Mesendoderm (in vitro differentiated cells): ENCODE results near the gene NEMP2.
"Not testable (repeated sequence)": the region's sequence is repeated elsewhere in the genome, so short reads cannot be mapped to it uniquely, and the experiment has no call there.

Experiments used
- DNase-seq: peaks from one replicate; pipeline ENCODE4 v3.0.0; 2013
- H2AK5ac ChIP-seq: 2 replicates; pipeline ENCODE4 v1.6.1; 2013; ENCODE audit warnings: low read length, inconsistent platforms
- H2BK120ac ChIP-seq: 2 replicates; pipeline ENCODE4 v1.6.1; 2013; ENCODE audit warnings: low read depth, mild to moderate bottlenecking, low read length, moderate library complexity, mixed read lengths
- H2BK15ac ChIP-seq: replicated peaks from 2 replicates; pipeline ENCODE4 v1.6.1; 2013; ENCODE audit warnings: low read depth, mild to moderate bottlenecking, moderate library complexity
- H2BK5ac ChIP-seq: 2 replicates; pipeline ENCODE4 v1.6.1; 2013; ENCODE audit warnings: low read length, inconsistent platforms
- H3K18ac ChIP-seq: 2 replicates; pipeline ENCODE4 v1.6.1; 2013; ENCODE audit warnings: mild to moderate bottlenecking, low read length, mixed read lengths
- H3K23ac ChIP-seq: one replicate; pipeline ENCODE4 v1.6.1; 2013; ENCODE audit warnings: low read length
- H3K27ac ChIP-seq: 2 replicates; pipeline ENCODE4 v1.5.1; 2013; ENCODE audit warnings: low read depth, mild to moderate bottlenecking, inconsistent platforms, low read length, moderate library complexity
- H3K27me3 ChIP-seq: 2 replicates; pipeline ENCODE4 v1.6.1; 2013; ENCODE audit warnings: low read length, control low read depth, mild to moderate bottlenecking, inconsistent platforms; ENCODE audit not compliant: insufficient read depth, poor library complexity
- H3K36me3 ChIP-seq: 2 replicates; pipeline ENCODE4 v1.6.1; 2013; ENCODE audit warnings: low read length, inconsistent platforms; ENCODE audit not compliant: control insufficient read depth, insufficient read depth
- H3K4ac ChIP-seq: one replicate; pipeline ENCODE4 v1.6.1; 2013; ENCODE audit warnings: low read depth, mild to moderate bottlenecking, low read length, moderate library complexity
- H3K4me1 ChIP-seq: 2 replicates; pipeline ENCODE4 v1.6.1; 2013; ENCODE audit warnings: low read depth, low read length, inconsistent platforms; ENCODE audit not compliant: control insufficient read depth
- H3K4me2 ChIP-seq: 2 replicates; pipeline ENCODE4 v1.6.1; 2013; ENCODE audit warnings: low read length
- H3K4me3 ChIP-seq: 2 replicates; pipeline ENCODE4 v1.5.1; 2013; ENCODE audit warnings: mild to moderate bottlenecking, low read length
- H3K56ac ChIP-seq: one replicate; pipeline ENCODE4 v1.6.1; 2013; ENCODE audit warnings: low read length
- H3K79me1 ChIP-seq: 2 replicates; pipeline ENCODE4 v1.6.1; 2013; ENCODE audit warnings: low read length, inconsistent platforms
- H3K79me2 ChIP-seq: 2 replicates; pipeline ENCODE4 v1.6.1; 2013; ENCODE audit warnings: mild to moderate bottlenecking, low read length; ENCODE audit not compliant: control insufficient read depth, insufficient read depth
- H3K9ac ChIP-seq: 2 replicates; pipeline ENCODE4 v1.6.1; 2013; ENCODE audit warnings: low read length, inconsistent platforms
- H4K5ac ChIP-seq: one replicate; pipeline ENCODE4 v1.6.1; 2013; ENCODE audit warnings: low read length
- H4K8ac ChIP-seq: one replicate; pipeline ENCODE4 v1.6.1; 2013; ENCODE audit warnings: low read depth, mild to moderate bottlenecking, control low read depth, low read length, moderate library complexity
- WGBS: extraction: QIAGEN DNeasy Blood & Tissue Kit; methylation state at CpG from one replicate; pipeline ENCODE4 v1.1.7; 2013; ENCODE audit warnings: low lambda C conversion rate, missing lambda C conversion rate; ENCODE audit not compliant: insufficient coverage; ENCODE audit errors: extremely low coverage; 5-methylcytosine and 5-hydroxymethylcytosine counted together

The NEMP2 gene

DNA sequence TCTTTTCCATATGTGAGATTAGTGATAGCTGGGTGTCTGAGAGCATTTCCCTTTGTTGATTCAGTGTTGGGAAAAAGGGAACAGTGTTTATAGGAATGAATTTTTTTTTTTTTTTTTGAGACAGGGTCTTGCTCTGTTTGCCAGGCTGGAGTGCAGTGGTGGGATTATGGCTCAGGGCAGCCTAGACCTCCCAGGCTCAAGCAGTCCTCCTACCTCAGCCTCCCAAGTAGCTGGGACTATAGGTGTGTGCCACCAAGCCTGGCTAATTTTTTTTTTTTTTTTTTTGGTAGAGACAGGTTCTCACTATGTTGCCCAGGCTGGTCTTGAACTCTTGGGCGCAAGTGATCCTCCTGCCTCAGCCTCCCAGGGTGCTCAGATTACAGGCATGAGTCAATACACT is 66.2 kb downstream of the NEMP2 start:
- not testable (repeated sequence) for H3K36me3 ChIP-seq, H2AK5ac ChIP-seq, H3K4me2 ChIP-seq, H3K18ac ChIP-seq, H3K4me1 ChIP-seq, H4K5ac ChIP-seq, H2BK120ac ChIP-seq, H3K4ac ChIP-seq, H3K27ac ChIP-seq, H3K79me2 ChIP-seq, H4K8ac ChIP-seq, H2BK15ac ChIP-seq, DNase-seq, H2BK5ac ChIP-seq, H3K9ac ChIP-seq, H3K79me1 ChIP-seq, H3K4me3 ChIP-seq, H3K23ac ChIP-seq, H3K27me3 ChIP-seq, H3K56ac ChIP-seq
- WGBS: no CpG with 5 or more reads among the region's 1 CpG

DNA sequence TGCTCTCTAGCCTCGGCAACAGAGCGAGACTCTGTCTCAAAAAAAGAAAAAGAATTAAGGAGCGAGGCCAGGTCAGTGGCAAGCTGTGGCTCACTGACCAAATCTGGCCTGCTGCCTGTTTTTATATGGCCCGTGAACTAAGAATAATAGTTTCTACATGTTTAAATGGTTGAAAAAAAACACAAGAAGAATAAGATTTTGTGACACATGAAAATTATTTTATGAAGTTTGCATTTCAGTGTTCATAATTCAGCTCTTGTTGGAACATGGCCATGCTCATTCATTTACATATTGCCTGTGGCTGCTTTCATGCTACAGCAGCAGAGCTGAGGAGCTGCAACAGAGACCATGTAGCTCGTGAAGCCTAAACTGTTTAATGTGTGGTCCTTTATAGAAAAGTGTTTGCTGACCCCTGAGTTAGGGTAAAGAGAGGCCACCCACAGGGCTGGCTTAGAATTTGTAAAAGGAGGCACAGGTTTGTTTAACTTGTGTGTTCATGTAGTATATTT is 66.9 kb downstream of the NEMP2 start:
- H2BK5ac ChIP-seq: no peak overlapping the region
- H3K23ac ChIP-seq: no peak overlapping the region
- H4K8ac ChIP-seq: peak overlapping the region; percentile 28
- H3K4me3 ChIP-seq: no peak overlapping the region
- no peaks in the 10 kb centered on the region for H3K36me3 ChIP-seq
- no peak overlapping the region for H2BK15ac ChIP-seq
- no peak overlapping the region for H2BK120ac ChIP-seq
- H3K9ac ChIP-seq: no peak overlapping the region
- H3K18ac ChIP-seq: no peak overlapping the region
- DNase-seq: no peak
- H3K4me1 ChIP-seq: no peaks in the 10 kb centered on the region
- WGBS: no CpG with 5 or more reads among the region's 5 CpGs
- H3K56ac ChIP-seq: no peak overlapping the region
- H4K5ac ChIP-seq: no peak overlapping the region
- no peaks in the 10 kb centered on the region for H3K27me3 ChIP-seq
- no peak overlapping the region for H3K27ac ChIP-seq
- H2AK5ac ChIP-seq: no peak overlapping the region
- H3K79me1 ChIP-seq: no peaks in the 10 kb centered on the region
- no peak overlapping the region for H3K4ac ChIP-seq
- H3K4me2 ChIP-seq: no peak overlapping the region
- no peaks in the 10 kb centered on the region for H3K79me2 ChIP-seq

DNA sequence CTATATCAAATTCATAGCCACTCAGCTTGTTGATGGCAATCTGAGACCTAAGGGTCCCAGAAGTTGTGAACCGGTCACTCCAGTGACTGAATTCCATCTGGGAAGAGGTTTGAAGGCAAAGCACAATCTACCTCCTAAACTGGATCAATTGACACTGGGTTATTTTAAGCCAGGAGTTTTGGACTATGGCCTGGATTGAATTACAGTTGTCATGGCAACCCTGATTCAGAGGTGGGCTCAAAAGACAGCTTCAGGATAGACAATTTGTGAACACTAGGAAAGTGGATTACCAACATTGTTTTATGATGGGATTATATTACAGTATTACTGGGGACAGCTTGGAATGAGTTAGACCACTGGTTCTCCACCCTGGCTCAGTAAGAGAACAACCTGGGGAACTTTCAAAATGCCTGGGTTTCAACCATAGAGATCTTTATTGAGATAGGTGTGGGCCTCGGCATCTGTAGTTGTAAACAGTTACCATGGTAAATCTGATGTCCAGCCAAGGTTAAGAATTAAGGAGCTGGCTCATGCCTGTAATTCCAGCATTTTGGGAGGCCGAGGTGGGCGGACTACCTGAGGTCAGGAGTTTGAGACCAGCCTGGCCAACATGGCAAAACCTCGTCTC is 67.6 kb downstream of the NEMP2 start:
- Histone ChIP-seq H2BK120ac (no peak overlapping the region), H3K79me1 (no peaks in the 10 kb centered on the region), H3K79me2 (no peaks in the 10 kb centered on the region), H2BK5ac (no peak overlapping the region), H3K27ac (no peak overlapping the region), H3K4ac (no peak overlapping the region), H4K5ac (no peak overlapping the region), H2BK15ac (no peak overlapping the region), H3K4me1 (no peaks in the 10 kb centered on the region), H4K8ac (no peak overlapping the region), H3K4me2 (no peak overlapping the region), H3K56ac (no peak overlapping the region), H3K23ac (no peak overlapping the region), H3K18ac (no peak overlapping the region), H3K27me3 (no peaks in the 10 kb centered on the region), H3K4me3 (no peak overlapping the region), H3K9ac (no peak overlapping the region), H3K36me3 (no peaks in the 10 kb centered on the region), H2AK5ac (no peak overlapping the region)
- peak; percentile 35 for DNase-seq
- WGBS: no CpG with 5 or more reads among the region's 5 CpGs

DNA sequence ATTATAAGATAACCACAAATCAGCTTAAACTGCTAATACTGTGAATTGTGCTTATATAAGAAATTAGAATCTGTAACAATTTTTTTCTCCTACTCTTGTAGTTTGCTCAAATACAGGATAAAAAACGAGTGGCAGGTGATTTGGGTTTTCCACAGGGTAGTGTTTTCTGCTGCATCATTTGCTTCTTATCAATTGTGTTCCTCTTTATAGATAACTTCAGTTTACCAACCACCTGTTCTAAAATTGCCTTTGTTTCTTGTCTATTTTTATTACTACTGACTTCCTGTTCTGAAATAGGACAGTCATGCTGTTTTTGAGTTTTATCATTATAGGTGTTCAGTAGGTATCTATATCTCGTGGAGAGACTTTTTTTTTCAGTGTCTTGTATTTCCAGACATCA is 69.5 kb downstream of the NEMP2 start:
- no peaks in the 10 kb centered on the region for H3K27me3 ChIP-seq
- H3K36me3 ChIP-seq: no peaks in the 10 kb centered on the region
- no peak overlapping the region for H3K27ac ChIP-seq
- H3K9ac ChIP-seq: no peak overlapping the region
- no peak overlapping the region for H2AK5ac ChIP-seq
- H3K4me1 ChIP-seq: no peaks in the 10 kb centered on the region
- no peak overlapping the region for H4K8ac ChIP-seq
- H3K4me3 ChIP-seq: no peak overlapping the region
- H3K79me2 ChIP-seq: no peaks in the 10 kb centered on the region
- no peak overlapping the region for H4K5ac ChIP-seq
- no peaks in the 10 kb centered on the region for H3K79me1 ChIP-seq
- no peak overlapping the region for H3K23ac ChIP-seq
- H3K56ac ChIP-seq: no peak overlapping the region
- H2BK5ac ChIP-seq: no peak overlapping the region
- no peak for DNase-seq
- H2BK120ac ChIP-seq: no peak overlapping the region
- H3K18ac ChIP-seq: no peak overlapping the region
- H3K4me2 ChIP-seq: no peak overlapping the region
- no peak overlapping the region for H2BK15ac ChIP-seq
- WGBS: no CpG with 5 or more reads among the region's 2 CpGs
- no peak overlapping the region for H3K4ac ChIP-seq

DNA sequence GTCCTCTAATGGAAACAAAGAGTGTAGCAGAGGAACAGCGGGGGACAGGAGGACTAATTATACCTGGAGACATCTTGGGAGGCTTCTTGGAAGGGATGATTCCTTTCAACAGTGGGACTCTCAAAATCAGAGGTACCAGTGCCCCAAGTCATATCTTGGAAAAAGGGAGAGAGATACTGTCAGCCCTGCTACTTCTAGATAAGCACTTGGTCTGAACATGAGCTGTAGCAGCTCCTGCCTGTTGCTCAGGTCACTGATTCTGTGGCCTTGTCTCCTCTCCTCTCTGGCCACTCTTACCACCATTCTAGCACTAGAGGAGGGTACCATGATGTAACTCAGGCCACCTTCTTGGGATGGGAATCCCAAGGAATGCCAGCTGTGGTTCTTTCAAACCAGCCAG is 71.9 kb downstream of the NEMP2 start:
- H3K56ac ChIP-seq: no peak overlapping the region
- H3K18ac ChIP-seq: no peak overlapping the region
- H3K79me1 ChIP-seq: no peaks in the 10 kb centered on the region
- no peak overlapping the region for H3K9ac ChIP-seq
- H4K5ac ChIP-seq: no peak overlapping the region
- H3K4me2 ChIP-seq: no peak overlapping the region
- H2BK120ac ChIP-seq: no peak overlapping the region
- H2BK15ac ChIP-seq: no peak overlapping the region
- H3K36me3 ChIP-seq: no peaks in the 10 kb centered on the region
- H3K4ac ChIP-seq: no peak overlapping the region
- H3K27me3 ChIP-seq: no peaks in the 10 kb centered on the region
- no peak overlapping the region for H3K4me3 ChIP-seq
- no peak overlapping the region for H3K23ac ChIP-seq
- no peak for DNase-seq
- no peaks in the 10 kb centered on the region for H3K4me1 ChIP-seq
- H3K79me2 ChIP-seq: no peaks in the 10 kb centered on the region
- no CpG with 5 or more reads among the region's 1 CpG for WGBS
- no peak overlapping the region for H3K27ac ChIP-seq
- H4K8ac ChIP-seq: no peak overlapping the region
- H2AK5ac ChIP-seq: no peak overlapping the region
- H2BK5ac ChIP-seq: no peak overlapping the region

DNA sequence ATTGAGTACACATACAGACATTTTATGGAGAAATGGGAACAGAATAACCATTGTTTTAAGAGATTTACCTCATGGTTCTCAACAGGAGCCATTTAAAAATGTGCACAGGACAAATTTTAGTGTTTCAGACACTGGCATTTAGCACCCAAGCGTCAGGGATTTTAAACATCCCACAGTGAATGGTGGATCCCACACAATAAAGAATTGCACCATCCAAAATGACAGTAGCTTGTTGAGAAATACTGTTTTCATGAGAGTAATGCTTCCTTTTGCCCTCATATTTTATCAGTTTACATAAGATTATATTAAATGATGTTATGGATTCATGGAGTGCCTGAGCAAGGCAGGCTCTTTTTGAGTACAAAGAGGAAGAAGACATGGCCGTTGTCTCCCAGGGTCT is 72.3 kb downstream of the NEMP2 start:
- Histone ChIP-seq H3K18ac (no peak overlapping the region), H4K8ac (no peak overlapping the region), H3K9ac (no peak overlapping the region), H4K5ac (no peak overlapping the region), H3K4me3 (no peak overlapping the region), H2AK5ac (no peak overlapping the region), H3K23ac (no peak overlapping the region), H3K79me2 (no peaks in the 10 kb centered on the region), H3K4me1 (no peaks in the 10 kb centered on the region), H2BK5ac (no peak overlapping the region), H3K56ac (no peak overlapping the region), H3K79me1 (no peaks in the 10 kb centered on the region), H3K36me3 (no peaks in the 10 kb centered on the region), H2BK15ac (no peak overlapping the region), H3K27me3 (no peaks in the 10 kb centered on the region), H3K4ac (no peak overlapping the region), H3K4me2 (no peak overlapping the region), H3K27ac (no peak overlapping the region), H2BK120ac (no peak overlapping the region)
- WGBS: no CpG with 5 or more reads among the region's 2 CpGs
- no peak for DNase-seq
